K562 (cell line): ENCODE data around the gene TFCP2. TPM values are rescaled to one million over a fixed set of nuclear protein-coding genes. Genes with fewer than 3 reads are reported as not detected.

Source experiments
- CHD2 ChIP-seq: IDR thresholded peaks from 2 replicates; pipeline ENCODE4 v1.6.1; 2011; ENCODE audit warnings: low read depth, low read length
- EP400 ChIP-seq: fragments of 450-650 bp; IDR thresholded peaks from 2 replicates; pipeline ENCODE4 v1.6.1; 2017; ENCODE audit warnings: antibody characterized with exemption, mild to moderate bottlenecking, moderate library complexity
- FOXP1 ChIP-seq: sonication (generic); formaldehyde crosslinking; IDR thresholded peaks from 2 replicates; pipeline ENCODE4 v1.8.0; 2022; ENCODE audit warnings: mild to moderate bottlenecking, missing genetic modification reagents
- HDGF ChIP-seq: fragments of 450-650 bp; IDR thresholded peaks from 2 replicates; pipeline ENCODE4 v1.6.1; 2016
- KHSRP ChIP-seq: fragments of 450-650 bp; IDR thresholded peaks from 2 replicates; pipeline ENCODE4 v1.6.1; 2017
- KLF10 ChIP-seq: fragments of 250-450 bp; sonication (Bioruptor Pico); IDR thresholded peaks from 2 replicates; pipeline ENCODE4 v1.6.1; 2021; ENCODE audit warnings: matching md5 sums
- MGA ChIP-seq: fragments of 450-650 bp; IDR thresholded peaks from 2 replicates; pipeline ENCODE4 v1.6.1; 2016; ENCODE audit warnings: mild to moderate bottlenecking, moderate library complexity
- MYNN ChIP-seq, 2 experiments: sonication (generic); formaldehyde crosslinking in 1 of 2; IDR thresholded peaks; 2 replicates each; pipeline versions ENCODE4 v1.5.0 to v1.6.1; 2016 to 2020; ENCODE audit warnings: antibody characterized with exemption in 1 of 2, missing genetic modification reagents in 1 of 2
- RBM25 ChIP-seq: fragments of 200-400 bp; formaldehyde crosslinking; IDR thresholded peaks from 2 replicates; pipeline ENCODE4 v1.6.1; 2018; ENCODE audit warnings: low read length, low read depth, moderate library complexity; ENCODE audit not compliant: severe bottlenecking
- SIX5 ChIP-seq, 2 experiments: IDR thresholded peaks; 2 replicates each; pipeline ENCODE4 v1.6.1; 2011; ENCODE audit warnings: low read length in 2 of 2, borderline replicate concordance in 1 of 2, low read depth in 1 of 2, mild to moderate bottlenecking in 1 of 2, moderate library complexity in 1 of 2; ENCODE audit not compliant: insufficient read depth in 1 of 2
- STAT5B ChIP-seq: fragments of 250-450 bp; sonication (Bioruptor Pico); IDR thresholded peaks from 2 replicates; pipeline ENCODE4 v1.8.0; 2021; ENCODE audit warnings: mild to moderate bottlenecking, inconsistent platforms
- TBP ChIP-seq: optimal IDR thresholded peaks from 2 replicates; pipeline ENCODE3; 2011; ENCODE audit warnings: low read depth, low read length, improper control_type of control experiment
- THRA ChIP-seq: fragments of 450-650 bp; IDR thresholded peaks from 2 replicates; pipeline ENCODE4 v1.6.1; 2017; ENCODE audit warnings: mild to moderate bottlenecking, moderate library complexity
- ZNF121 ChIP-seq: sonication (generic); formaldehyde crosslinking; conservative IDR thresholded peaks from 2 replicates; pipeline ENCODE4 v1.8.0; 2022; ENCODE audit warnings: missing genetic modification reagents
- ZNF408 ChIP-seq: fragments of 250-450 bp; sonication (Bioruptor Pico); IDR thresholded peaks from 2 replicates; pipeline ENCODE4 v1.4.0; 2020; ENCODE audit warnings: low read depth, mild to moderate bottlenecking, moderate library complexity
- polyA plus RNA-seq, 8 experiments: library from polyadenylated mRNA; depleted of rRNA in 4 of 8; stranded (reverse) in 5 of 8; unstranded in 3 of 8; fragments of >200 nt; fragmentation: Nextera tagmentation in 2 of 8; fragmentation: Illumina TruSeq in 1 of 8; extraction: Ambion mirVana in 2 of 8; extraction: Trizol in 1 of 8; gene quantifications; 2 replicates each; pipeline versions ENCODE4 v1.2.1 to v1.2.3, GENCODE V29; 2011 to 2014; ENCODE audit warnings: inconsistent platforms in 1 of 8, missing spikeins in 1 of 8
- total RNA-seq, 7 experiments: library from RNA; depleted of rRNA in 6 of 7; stranded (reverse); fragments of >200 nt in 6 of 7; fragmentation: Illumina TruSeq in 2 of 7; extraction: Trizol in 2 of 7; gene quantifications; 2 replicates each; pipeline versions ENCODE4 v1.2.1 to v1.2.3, GENCODE V29; 2011 to 2021; ENCODE audit warnings: low replicate concordance in 1 of 7

TFCP2 gene
- total and polyA plus RNA-seq, 9 of the 15 experiments (the other 6 are each of a cell fraction or from before 2014, with no cell fraction given), result 8.0 to 38.9 (median 19.3) TPM

GRCh38 chr12:51172515-51173431 is at the start of gene TFCP2 (continued):
- TF ChIP-seq MGA, result peak; percentile 85
- no peak for TF ChIP-seq STAT5B (CRISPR knock-in tag)
- peak; percentile 98 for TF ChIP-seq EP400
- TF ChIP-seq CHD2, result peak; percentile 60; the same call in 1 of the 2 replicates
- peak; percentile 85 for TF ChIP-seq TBP
- peak; percentile 30 for TF ChIP-seq FOXP1 (CRISPR knock-in tag)
- no peak for TF ChIP-seq THRA
- TF ChIP-seq KHSRP, result peak; percentile 89
- TF ChIP-seq RBM25, result peak; percentile 77
- no peak for TF ChIP-seq ZNF121
- TF ChIP-seq HDGF, result no peak
- no peak for TF ChIP-seq ZNF408 (CRISPR knock-in tag)
- TF ChIP-seq SIX5 (IDR thresholded peaks at IDR 0.05; ENCODE audit: borderline replicate concordance in 1 of 2, insufficient read depth in 1 of 2, low read depth in 1 of 2, low read length in 2 of 2), result no peak
- no peak for TF ChIP-seq KLF10 (CRISPR knock-in tag)
- TF ChIP-seq MYNN (IDR thresholded peaks at IDR 0.05), result no peak
- TF ChIP-seq MYNN (CRISPR knock-in tag; IDR thresholded peaks at IDR 0.05), result no peak
